ENCODE results near the gene SPHK2.

Gene SPHK2

GRCh38 chr19:48635263-48635965 lies 16.1 kb downstream of the SPHK2 start:
- FAIRE-seq: peak; percentile 58
- TF ChIP-seq POLR2AphosphoS5 (IDR thresholded peaks at IDR 0.05; ENCODE audit: low read depth, low read length) (0 out of 2 replicates have a peak, but pooled peaks have one; percentile 34), POU2F2 (IDR thresholded peaks at IDR 0.05; ENCODE audit: low read depth, low read length) (no peak)
- DNase-seq (ENCODE audit: insufficient read length, low spot score): peak; percentile 79

GRCh38 chr19:48635966-48636858 lies 16.9 kb downstream of the SPHK2 start:
- FAIRE-seq (no peak), DNase-seq (ENCODE audit: insufficient read length, low spot score) (no peak)
- TF ChIP-seq POU2F2 (IDR thresholded peaks at IDR 0.05; ENCODE audit: low read depth, low read length): no peak

GRCh38 chr19:48636859-48637448 lies 17.6 kb downstream of the SPHK2 start, which contains the start of gene DBP:
TSS of gene DBP (minus strand) at chr19:48637379. CDS start at chr19:48636994, 385 bp downstream.
- TF ChIP-seq SPI1 (IDR thresholded peaks at IDR 0.05; ENCODE audit: low read depth, low read length): no peak
- TF ChIP-seq POU2F2 (IDR thresholded peaks at IDR 0.05; ENCODE audit: low read depth, low read length): no peak
- TF ChIP-seq POLR2A (IDR thresholded peaks at IDR 0.05; ENCODE audit: low read depth, low read length): no peak
- TF ChIP-seq PAX5 (IDR thresholded peaks at IDR 0.05; ENCODE audit: insufficient read depth, low read length, severe bottlenecking): no peak
- TF ChIP-seq POLR2AphosphoS5 (IDR thresholded peaks at IDR 0.05; ENCODE audit: low read depth, low read length): no peak
- no peak for TF ChIP-seq TAF1 (IDR thresholded peaks at IDR 0.05; ENCODE audit: low read depth, low read length)
- DNase-seq (ENCODE audit: insufficient read length, low spot score): no peak
- FAIRE-seq: no peak

GRCh38 chr19:48637449-48637947 lies 18.2 kb downstream of the SPHK2 start:
- DNase-seq (ENCODE audit: insufficient read length, low spot score): peak; percentile 94
- TF ChIP-seq PAX5 (IDR thresholded peaks at IDR 0.05; ENCODE audit: insufficient read depth, low read length, severe bottlenecking): peak; percentile 86
- TF ChIP-seq TAF1 (IDR thresholded peaks at IDR 0.05; ENCODE audit: low read depth, low read length): no peak
- 0 out of 2 replicates have a peak, but pooled peaks have one; percentile 28 for TF ChIP-seq POU2F2 (IDR thresholded peaks at IDR 0.05; ENCODE audit: low read depth, low read length)
- FAIRE-seq: peak; percentile 97

GRCh38 chr19:48637948-48638830 lies 18.9 kb downstream of the SPHK2 start:
- DNase-seq (ENCODE audit: insufficient read length, low spot score): peak; percentile 69
- TF ChIP-seq POU2F2 (IDR thresholded peaks at IDR 0.05; ENCODE audit: low read depth, low read length) (peak; percentile 16; the same call in 1 of the 2 replicates), TAF1 (IDR thresholded peaks at IDR 0.05; ENCODE audit: low read depth, low read length) (peak; percentile 54; the same call in 1 of the 2 replicates), POLR2AphosphoS5 (IDR thresholded peaks at IDR 0.05; ENCODE audit: low read depth, low read length) (no peak)
- peak; percentile 78 for FAIRE-seq

GRCh38 chr19:48638831-48639381 lies 19.6 kb downstream of the SPHK2 start:
- TF ChIP-seq SPI1 (IDR thresholded peaks at IDR 0.05; ENCODE audit: low read depth, low read length): no peak
- TF ChIP-seq POLR2AphosphoS5 (IDR thresholded peaks at IDR 0.05; ENCODE audit: low read depth, low read length): no peak
- TF ChIP-seq POLR2A (IDR thresholded peaks at IDR 0.05; ENCODE audit: low read depth, low read length): no peak
- no peak for TF ChIP-seq PAX5 (IDR thresholded peaks at IDR 0.05; ENCODE audit: insufficient read depth, low read length, severe bottlenecking)
- no peak for TF ChIP-seq TAF1 (IDR thresholded peaks at IDR 0.05; ENCODE audit: low read depth, low read length)
- no peak for TF ChIP-seq POU2F2 (IDR thresholded peaks at IDR 0.05; ENCODE audit: low read depth, low read length)

GRCh38 chr19:48639483-48640375 lies 20.4 kb downstream of the SPHK2 start:
- FAIRE-seq: no peak
- TF ChIP-seq PAX5 (IDR thresholded peaks at IDR 0.05; ENCODE audit: insufficient read depth, low read length, severe bottlenecking) (no peak), POLR2A (IDR thresholded peaks at IDR 0.05; ENCODE audit: low read depth, low read length) (no peak), POU2F2 (IDR thresholded peaks at IDR 0.05; ENCODE audit: low read depth, low read length) (no peak), TAF1 (IDR thresholded peaks at IDR 0.05; ENCODE audit: low read depth, low read length) (no peak), SPI1 (IDR thresholded peaks at IDR 0.05; ENCODE audit: low read depth, low read length) (no peak)
- no peak for DNase-seq (ENCODE audit: insufficient read length, low spot score)

More at GRCh38 chr19:48638831-48639381, 19.6 kb downstream of the SPHK2 start:
- FAIRE-seq (no peak), DNase-seq (ENCODE audit: insufficient read length, low spot score) (no peak)

- no peak for DNase-seq (ENCODE audit: insufficient read length, low spot score)
- FAIRE-seq: no peak
- no peak for TF ChIP-seq SPI1 (IDR thresholded peaks at IDR 0.05; ENCODE audit: low read depth, low read length)
- no peak for TF ChIP-seq TAF1 (IDR thresholded peaks at IDR 0.05; ENCODE audit: low read depth, low read length)
- no peak for TF ChIP-seq POLR2AphosphoS5 (IDR thresholded peaks at IDR 0.05; ENCODE audit: low read depth, low read length)
- TF ChIP-seq POLR2A (IDR thresholded peaks at IDR 0.05; ENCODE audit: low read depth, low read length): no peak
- no peak for TF ChIP-seq PAX5 (IDR thresholded peaks at IDR 0.05; ENCODE audit: insufficient read depth, low read length, severe bottlenecking)
- no peak for TF ChIP-seq POU2F2 (IDR thresholded peaks at IDR 0.05; ENCODE audit: low read depth, low read length)
These were observed 22.5 kb downstream of the SPHK2 start for GRCh38 chr19:48641850-48642249.
